ENCODE measurements around the gene OTOP3.

OTOP3 gene

GRCh38 chr17:74963656-74964055 is 28.0 kb downstream of the OTOP3 start:
- H3K9ac ChIP-seq (ENCODE audit: low read length): no peak overlapping the region
- no peaks in the 10 kb centered on the region for H3K9me2 ChIP-seq (replicated peaks; ENCODE audit: insufficient read depth, low read length)

GRCh38 chr17:74964246-74964761 is 28.6 kb downstream of the OTOP3 start:
- no peak overlapping the region for H3K4me2 ChIP-seq (ENCODE audit: low read depth, low read length, poor library complexity, severe bottlenecking)
- H4K20me1 ChIP-seq (ENCODE audit: low read depth, low read length): no peaks in the 10 kb centered on the region
- H3K9me2 ChIP-seq (replicated peaks; ENCODE audit: insufficient read depth, low read length): no peaks in the 10 kb centered on the region
- H3K9ac ChIP-seq (ENCODE audit: low read length): no peak overlapping the region
- H3F3A ChIP-seq (ENCODE audit: insufficient read depth): no peaks in the 10 kb centered on the region
- H2AFZ ChIP-seq (ENCODE audit: low read depth, low read length, severe bottlenecking): no peak overlapping the region
- no peak for TF ChIP-seq EZH2phosphoT487 (conservative IDR thresholded peaks at IDR 0.05; ENCODE audit: low read length)
- no peak for TF ChIP-seq CTCF (IDR thresholded peaks at IDR 0.05; ENCODE audit: insufficient read depth, low read length, poor library complexity, severe bottlenecking)
- H3K36me3 ChIP-seq (ENCODE audit: low read length): no peaks in the 10 kb centered on the region
- no peaks in the 10 kb centered on the region for H3K27me3 ChIP-seq (ENCODE audit: low read length)
- H3K4me3 ChIP-seq (ENCODE audit: insufficient read depth, low read length, poor library complexity, severe bottlenecking): no peak overlapping the region
- H3K79me2 ChIP-seq (ENCODE audit: insufficient read depth, low read length): no peaks in the 10 kb centered on the region
- no peak overlapping the region for H3K27ac ChIP-seq (ENCODE audit: low read depth, low read length)
- H3K9me3 ChIP-seq (ENCODE audit: insufficient read depth, low read length): no peaks in the 10 kb centered on the region

More at GRCh38 chr17:74963656-74964055, 28.0 kb downstream of the OTOP3 start:
- Histone ChIP-seq H4K20me1 (ENCODE audit: low read depth, low read length) (no peaks in the 10 kb centered on the region), H3F3A (ENCODE audit: insufficient read depth) (no peaks in the 10 kb centered on the region), H3K4me2 (ENCODE audit: low read depth, low read length, poor library complexity, severe bottlenecking) (no peak overlapping the region), H2AFZ (ENCODE audit: low read depth, low read length, severe bottlenecking) (no peak overlapping the region), H3K36me3 (ENCODE audit: low read length) (no peaks in the 10 kb centered on the region), H3K9me3 (ENCODE audit: insufficient read depth, low read length) (no peaks in the 10 kb centered on the region), H3K4me3 (ENCODE audit: insufficient read depth, low read length, poor library complexity, severe bottlenecking) (no peak overlapping the region), H3K27ac (ENCODE audit: low read depth, low read length) (no peak overlapping the region), H3K27me3 (ENCODE audit: low read length) (no peaks in the 10 kb centered on the region), H3K79me2 (ENCODE audit: insufficient read depth, low read length) (no peaks in the 10 kb centered on the region)
- TF ChIP-seq CTCF (IDR thresholded peaks at IDR 0.05; ENCODE audit: insufficient read depth, low read length, poor library complexity, severe bottlenecking): no peak
- no peak for TF ChIP-seq EZH2phosphoT487 (conservative IDR thresholded peaks at IDR 0.05; ENCODE audit: low read length)

- TF ChIP-seq CTCF (IDR thresholded peaks at IDR 0.05; ENCODE audit: insufficient read depth, low read length, poor library complexity, severe bottlenecking): no peak
- no peak for TF ChIP-seq EZH2phosphoT487 (conservative IDR thresholded peaks at IDR 0.05; ENCODE audit: low read length)
- Histone ChIP-seq H3K9me3 (ENCODE audit: insufficient read depth, low read length) (no peaks in the 10 kb centered on the region), H3K9me2 (replicated peaks; ENCODE audit: insufficient read depth, low read length) (no peaks in the 10 kb centered on the region), H3K79me2 (ENCODE audit: insufficient read depth, low read length) (no peaks in the 10 kb centered on the region), H3K4me3 (ENCODE audit: insufficient read depth, low read length, poor library complexity, severe bottlenecking) (no peak overlapping the region), H3K36me3 (ENCODE audit: low read length) (no peaks in the 10 kb centered on the region), H3K27me3 (ENCODE audit: low read length) (no peaks in the 10 kb centered on the region), H3F3A (ENCODE audit: insufficient read depth) (no peaks in the 10 kb centered on the region), H3K27ac (ENCODE audit: low read depth, low read length) (no peak overlapping the region), H4K20me1 (ENCODE audit: low read depth, low read length) (no peaks in the 10 kb centered on the region), H2AFZ (ENCODE audit: low read depth, low read length, severe bottlenecking) (no peak overlapping the region), H3K4me2 (ENCODE audit: low read depth, low read length, poor library complexity, severe bottlenecking) (no peak overlapping the region), H3K9ac (ENCODE audit: low read length) (no peak overlapping the region)
These were observed 29.4 kb downstream of the OTOP3 start for GRCh38 chr17:74964988-74965622.

All from SU-DHL-6 (cell line).